HCT116 (cell line): ENCODE data around the gene STBD1. TPM values are rescaled to one million over a fixed set of nuclear protein-coding genes. Genes with fewer than 3 reads are reported as not detected.

Experiments
- ATAC-seq: fragments of 200-7000 bp; cut with Tn5 transposase; 2 replicates; pipeline ENCODE4 v1.9.1; 2020; ENCODE audit warnings: mild to moderate bottlenecking, moderate library complexity
- BruUV-seq: library from RNA; stranded (reverse); fragments of 400-500 nt; replicated peaks from 2 replicates; lab custom pipeline; 2021; lab: Mats Ljungman, UMichigan
- CTCF ChIA-PET: fragments of 300-600 bp; sonication (Branson Sonifier 250); formaldehyde crosslinking; loops from one replicate; lab custom pipeline; 2021; ENCODE audit warnings: antibody characterized with exemption; lab: Charles Lee
- POLR2A ChIA-PET: fragments of 300-600, 350-600 bp; sonication (Branson Sonifier 250); formaldehyde crosslinking; loops from one replicate; lab custom pipeline; 2021; ENCODE audit warnings: antibody characterized with exemption; lab: Charles Lee
- RAD21 ChIA-PET, 2 experiments: fragments of 300-600 bp; sonication (Branson Sonifier 250); formaldehyde crosslinking; loops; one replicate each; lab custom pipeline; 2023; ENCODE audit warnings: low total read pairs in 2 of 2; ENCODE audit not compliant: uncharacterized antibody in 2 of 2, unreplicated experiment in 2 of 2, low non-redundant PET in 1 of 2; lab: Charles Lee
- DNase-seq: peaks from one replicate; pipeline ENCODE4 v3.0.0-alpha.2; 2010; ENCODE audit warnings: low read depth, low spot score
- H2AFZ ChIP-seq: fragments of 200-600 bp; shearing (Covaris generic), sonication (generic); 2 replicates; pipeline ENCODE4 v1.6.1; 2017; ENCODE audit warnings: low read depth, mixed run types, mixed read lengths, antibody characterized with exemption, low read length; ENCODE audit not compliant: poor library complexity, severe bottlenecking
- H3K27ac ChIP-seq: 2 replicates; pipeline ENCODE4 v1.5.1; 2012; ENCODE audit warnings: low read depth, low read length
- H3K27me3 ChIP-seq: fragments of 200-600 bp; sonication (generic); 2 replicates; pipeline ENCODE4 v1.6.1; 2016; ENCODE audit warnings: mixed run types, low read length, mixed read lengths; ENCODE audit not compliant: insufficient read depth
- H3K36me3 ChIP-seq, 2 experiments: fragments of 200-500 bp in 1 of 2; fragments of 200-600 bp in 1 of 2; sonication (Bioruptor generic) in 1 of 2; sonication (generic) in 1 of 2; 2 replicates each; pipeline versions ENCODE4 v1.5.1 to v1.6.1; 2014 to 2016; ENCODE audit warnings: low read length in 2 of 2, inconsistent platforms in 1 of 2, mixed read lengths in 1 of 2, mixed run types in 1 of 2; ENCODE audit not compliant: insufficient read depth in 2 of 2, control insufficient read depth in 1 of 2
- H3K4me1 ChIP-seq, 2 experiments: fragments of 200-600 bp in 1 of 2; sonication (generic) in 1 of 2; 2 replicates each; pipeline versions ENCODE4 v1.5.1 to v1.6.1; 2012 to 2017; ENCODE audit warnings: low read length in 2 of 2, inconsistent platforms in 1 of 2, mild to moderate bottlenecking in 1 of 2, mixed read lengths in 1 of 2, mixed run types in 1 of 2, moderate library complexity in 1 of 2; ENCODE audit not compliant: insufficient read depth in 2 of 2, control insufficient read depth in 1 of 2
- H3K4me2 ChIP-seq: fragments of 200-600 bp; sonication (generic); 2 replicates; pipeline ENCODE4 v1.6.1; 2017; ENCODE audit warnings: mixed run types, low read length, mixed read lengths
- H3K4me3 ChIP-seq, 2 experiments: fragments of 200-600 bp in 1 of 2; sonication (generic) in 1 of 2; replicated peaks in 1 of 2; 2 replicates each; pipeline ENCODE4 v1.5.1; 2011 to 2016; ENCODE audit warnings: low read length in 2 of 2, control low read depth in 1 of 2, low read depth in 1 of 2, mild to moderate bottlenecking in 1 of 2, mixed read lengths in 1 of 2, mixed run types in 1 of 2
- H3K79me2 ChIP-seq: fragments of 200-600 bp; sonication (generic); 2 replicates; pipeline ENCODE4 v1.6.1; 2017; ENCODE audit warnings: mild to moderate bottlenecking, mixed run types, low read length, moderate library complexity, mixed read lengths; ENCODE audit not compliant: insufficient read depth
- H3K9ac ChIP-seq: fragments of 200-600 bp; sonication (generic); 2 replicates; pipeline ENCODE4 v1.6.1; 2016; ENCODE audit warnings: low read length, mixed read lengths
- H3K9me2 ChIP-seq: fragments of 200-600 bp; sonication (generic), shearing (Covaris generic); 2 replicates; pipeline ENCODE4 v1.6.1; 2017; ENCODE audit warnings: mixed run types, mild to moderate bottlenecking, moderate library complexity; ENCODE audit not compliant: insufficient read depth
- H3K9me3 ChIP-seq, 2 experiments: fragments of 200-500 bp in 1 of 2; fragments of 200-600 bp in 1 of 2; sonication (Bioruptor generic) in 1 of 2; sonication (generic) in 1 of 2; 2 replicates each; pipeline ENCODE4 v1.6.1; 2014 to 2017; ENCODE audit warnings: low read length in 2 of 2, mixed read lengths in 2 of 2, inconsistent platforms in 1 of 2, low read depth in 1 of 2, mild to moderate bottlenecking in 1 of 2, mixed run types in 1 of 2, moderate library complexity in 1 of 2; ENCODE audit not compliant: control insufficient read depth in 1 of 2, insufficient read depth in 1 of 2
- H4K20me1 ChIP-seq: fragments of 200-600 bp; sonication (generic), shearing (Covaris generic); 2 replicates; pipeline ENCODE4 v1.6.1; 2017; ENCODE audit warnings: mixed run types, mild to moderate bottlenecking, moderate library complexity; ENCODE audit not compliant: insufficient read depth
- CEBPB ChIP-seq: IDR thresholded peaks from 2 replicates; pipeline ENCODE4 v1.6.1; 2012; ENCODE audit warnings: low read depth
- CTCF ChIP-seq, 3 experiments: fragments of 200-600 bp in 1 of 3; sonication (generic) in 1 of 3; IDR thresholded peaks in 2 of 3; conservative IDR thresholded peaks in 1 of 3; 2 replicates each; pipeline ENCODE4 v1.5.1; 2012 to 2017; ENCODE audit warnings: low read depth in 2 of 3, low read length in 2 of 3, antibody characterized with exemption in 1 of 3, borderline replicate concordance in 1 of 3, control low read depth in 1 of 3, mild to moderate bottlenecking in 1 of 3, mixed read lengths in 1 of 3, mixed run types in 1 of 3, moderate library complexity in 1 of 3; ENCODE audit not compliant: insufficient read depth in 1 of 3
- EZH2 ChIP-seq: fragments of 200-600 bp; sonication (generic); IDR thresholded peaks from 2 replicates; pipeline ENCODE4 v1.6.1; 2017; ENCODE audit warnings: antibody characterized with exemption, mixed run types
- FOSL1 ChIP-seq: IDR thresholded peaks from 2 replicates; pipeline ENCODE4 v1.6.1; 2012; ENCODE audit warnings: low read depth
- REST ChIP-seq: IDR thresholded peaks from 2 replicates; pipeline ENCODE4 v1.6.1; 2012; ENCODE audit warnings: low read depth
- SIN3A ChIP-seq: IDR thresholded peaks from 2 replicates; pipeline ENCODE4 v1.6.1; 2012; ENCODE audit warnings: low read depth
- TCF7L2 ChIP-seq: IDR thresholded peaks from 2 replicates; pipeline ENCODE4 v1.7.0; 2011; ENCODE audit warnings: borderline replicate concordance, inconsistent platforms; ENCODE audit not compliant: insufficient read depth, insufficient read length; ENCODE audit errors: extremely low read depth
- YY1 ChIP-seq: IDR thresholded peaks from 2 replicates; pipeline ENCODE4 v1.6.1; 2011; ENCODE audit warnings: low read length, low read depth, moderate library complexity, mild to moderate bottlenecking; ENCODE audit not compliant: insufficient replicate concordance; ENCODE audit errors: extremely low read depth
- ZBTB33 ChIP-seq: IDR thresholded peaks from 2 replicates; pipeline ENCODE4 v1.6.1; 2011; ENCODE audit warnings: mild to moderate bottlenecking, low read length, moderate library complexity; ENCODE audit not compliant: insufficient replicate concordance; ENCODE audit errors: extremely low read depth
- ZNF274 ChIP-seq: fragments of 200-500 bp; sonication (Bioruptor generic); IDR thresholded peaks from 2 replicates; pipeline ENCODE4 v1.6.1; 2014; ENCODE audit warnings: mild to moderate bottlenecking, low read depth, low read length, inconsistent platforms
- intact Hi-C: fragments of 100-400 bp; cut with micrococcal nuclease; formaldehyde crosslinking; loops from 2 replicates; pipeline ENCODE4 v1.10.0; 2022
- total RNA-seq: library from RNA; stranded (reverse); gene quantifications from one replicate; pipeline ENCODE4 v1.2.1, GENCODE V29; 2021; ENCODE audit not compliant: unreplicated experiment
- TF ChIP-seq, protein P1 (sequence below): IDR thresholded peaks from 2 replicates; pipeline ENCODE4 v1.6.1; 2012

The STBD1 gene
- total RNA-seq, 1 experiment from 2014 or later, result 5.6 TPM

- no peak overlapping the region for H3K4me2 ChIP-seq
- H3K4me1 ChIP-seq, result peaks cover 9 to 11% of the 10 kb centered on the region in 2 experiments; a peak in 3 of 4 replicates
- no peak for TF ChIP-seq CTCF (IDR thresholded peaks at IDR 0.05 in 2 of 3, conservative IDR thresholded peaks at IDR 0.05 in 1 of 3; ENCODE audit: borderline replicate concordance in 1 of 3, insufficient read depth in 1 of 3, low read depth in 2 of 3, low read length in 2 of 3)
- TF ChIP-seq ZBTB33, result no peak
- TF ChIP-seq, protein P1, sequence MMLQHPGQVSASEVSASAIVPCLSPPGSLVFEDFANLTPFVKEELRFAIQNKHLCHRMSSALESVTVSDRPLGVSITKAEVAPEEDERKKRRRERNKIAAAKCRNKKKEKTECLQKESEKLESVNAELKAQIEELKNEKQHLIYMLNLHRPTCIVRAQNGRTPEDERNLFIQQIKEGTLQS, result no peak
- TF ChIP-seq YY1, result no peak
- no peak for TF ChIP-seq TCF7L2
- no peak for TF ChIP-seq ZNF274
- no peak for TF ChIP-seq SIN3A
- no peak for TF ChIP-seq CEBPB
- TF ChIP-seq REST, result no peak
- TF ChIP-seq EZH2, result no peak
- no peak for TF ChIP-seq FOSL1
- 0 out of 4 replicates have a peak, but pooled peaks cover 0 to 2% of the 10 kb centered on the region in 2 experiments for H3K36me3 ChIP-seq
- no peaks in the 10 kb centered on the region for H3K9me3 ChIP-seq
- intact Hi-C loops, result no loop called here
- no peaks in the 10 kb centered on the region for H3K9me2 ChIP-seq
- H3K27me3 ChIP-seq, result no peaks in the 10 kb centered on the region
- POLR2A ChIA-PET, result no interaction called here
- RAD21 ChIA-PET, result no interaction called here
- no peaks in the 10 kb centered on the region for H4K20me1 ChIP-seq
- no peak overlapping the region for H2AFZ ChIP-seq
- no peak overlapping the region for H3K27ac ChIP-seq
- DNase-seq (no peak), ATAC-seq (no peak)
- peaks cover 9% of the 10 kb centered on the region for H3K79me2 ChIP-seq
- no TSS peak for BruUV-seq
- H3K4me3 ChIP-seq, result no peak overlapping the region
- CTCF ChIA-PET, result no interaction called here
- no peak overlapping the region for H3K9ac ChIP-seq
These were observed 5.4 kb downstream of the STBD1 start for GRCh38 chr4:76311896-76312331.
